GM15510 (cell line): ENCODE measurements around the gene NRSN1.

ENCODE experiments used
- POLR2A ChIP-seq: IDR thresholded peaks from 3 replicates; pipeline ENCODE4 v1.6.1; 2011; ENCODE audit warnings: borderline replicate concordance; ENCODE audit not compliant: insufficient read length; ENCODE audit errors: extremely low read depth

The NRSN1 gene

DNA sequence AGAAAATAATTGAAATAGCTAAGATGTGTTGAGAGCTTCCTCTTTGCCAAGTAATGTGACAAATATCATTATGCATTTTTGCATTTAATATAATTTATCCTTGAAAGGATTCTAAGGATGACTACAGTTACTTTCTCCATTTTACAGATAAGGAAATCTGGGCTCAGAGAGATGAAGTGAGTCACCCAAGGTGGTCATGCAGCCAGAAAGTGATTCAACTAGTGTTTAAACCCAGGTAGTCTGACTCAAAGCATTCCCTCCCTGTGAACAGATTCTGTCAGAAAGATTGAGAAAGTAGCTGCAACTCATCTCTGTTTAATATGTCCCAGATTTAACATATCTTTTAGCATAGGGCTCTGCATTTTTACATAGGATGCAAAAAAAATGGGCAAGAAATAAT lies 28.1 kb downstream of the NRSN1 start:
- TF ChIP-seq POLR2A, result no peak

DNA sequence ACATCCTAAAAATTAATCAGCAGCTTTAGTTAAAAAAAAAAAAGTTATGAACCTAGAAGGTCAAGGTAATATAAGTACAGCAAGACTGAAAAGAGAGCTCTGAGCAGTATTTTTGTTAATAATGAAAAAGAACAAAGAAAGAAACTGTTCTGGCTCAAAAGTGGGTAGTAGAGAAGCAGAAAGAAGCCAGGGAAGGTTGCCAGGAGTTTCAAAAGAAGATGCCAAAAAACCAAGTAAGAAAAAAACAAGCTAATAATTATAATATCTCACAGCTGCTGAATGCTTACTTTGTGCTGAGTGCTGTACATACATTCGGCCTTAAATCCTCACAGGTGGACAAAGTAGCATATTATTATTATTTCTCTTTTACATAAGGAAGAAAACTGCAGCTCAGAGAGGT lies 31.9 kb downstream of the NRSN1 start:
- TF ChIP-seq POLR2A, result no peak

DNA sequence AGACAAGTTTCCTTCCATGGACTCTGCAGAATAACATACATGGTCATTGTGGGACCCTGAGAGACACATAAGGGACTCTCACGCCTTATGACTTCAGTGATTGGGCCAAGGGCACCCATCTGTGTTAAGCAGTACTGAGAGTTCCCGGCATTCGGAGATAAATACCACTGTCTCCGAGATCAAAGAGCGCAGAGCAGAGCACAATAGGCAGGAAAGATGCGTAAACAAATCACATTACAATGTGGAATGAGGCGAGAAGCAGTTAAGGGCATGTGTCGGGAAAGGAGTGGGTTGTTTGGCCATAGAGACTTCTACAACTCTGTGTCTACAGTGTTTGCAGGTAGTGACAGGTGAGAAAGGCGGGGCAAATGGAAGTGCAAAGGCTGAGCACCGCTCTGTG lies 57.6 kb downstream of the NRSN1 start:
- no peak for TF ChIP-seq POLR2A

DNA sequence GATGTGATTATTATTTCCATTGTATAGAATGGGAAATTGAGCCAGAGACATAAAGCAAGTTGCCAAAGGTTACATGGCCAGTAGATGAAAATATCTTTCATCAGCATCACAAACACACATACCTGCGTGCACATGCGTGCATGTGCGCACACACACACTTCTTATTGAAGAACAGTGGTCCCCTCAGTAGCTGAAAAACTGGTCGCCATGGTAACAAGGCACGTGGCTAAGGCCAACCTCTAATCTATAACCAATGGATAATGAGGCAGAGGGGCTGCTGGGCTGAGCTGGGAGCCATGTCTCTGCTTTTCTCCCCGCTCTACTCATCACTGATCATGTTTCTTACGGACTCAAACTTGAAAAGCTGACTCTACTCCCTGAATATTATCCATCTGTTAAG lies 60.3 kb downstream of the NRSN1 start:
- TF ChIP-seq POLR2A, result no peak

DNA sequence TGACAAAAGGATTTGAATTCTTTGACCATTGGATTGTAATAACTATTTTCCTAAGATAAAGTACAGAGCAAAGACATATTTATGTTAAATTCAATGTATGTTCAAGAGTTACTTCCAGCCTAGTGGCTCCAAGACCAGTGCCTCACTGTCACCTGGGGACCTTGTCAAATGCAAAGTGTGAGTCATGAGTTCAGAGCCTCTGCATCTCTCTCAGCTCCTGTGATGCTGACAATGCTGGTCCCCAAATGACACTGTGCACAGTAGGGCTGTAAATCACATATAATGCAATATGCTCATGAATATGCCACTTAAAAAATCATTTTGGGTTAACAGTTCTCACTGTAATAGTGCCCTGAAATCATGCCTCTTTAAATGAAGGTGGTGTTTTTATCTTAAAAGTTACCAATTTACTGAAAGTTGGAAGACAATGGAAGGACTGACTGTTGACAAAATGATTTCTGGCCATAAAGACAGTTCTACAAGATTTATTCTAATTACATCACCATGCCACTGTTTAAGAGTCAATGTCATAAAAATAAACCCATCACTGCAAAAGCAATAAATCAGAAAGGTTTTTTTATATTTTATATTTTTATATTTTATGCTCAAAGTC lies 62.1 kb downstream of the NRSN1 start:
- no peak for TF ChIP-seq POLR2A

DNA sequence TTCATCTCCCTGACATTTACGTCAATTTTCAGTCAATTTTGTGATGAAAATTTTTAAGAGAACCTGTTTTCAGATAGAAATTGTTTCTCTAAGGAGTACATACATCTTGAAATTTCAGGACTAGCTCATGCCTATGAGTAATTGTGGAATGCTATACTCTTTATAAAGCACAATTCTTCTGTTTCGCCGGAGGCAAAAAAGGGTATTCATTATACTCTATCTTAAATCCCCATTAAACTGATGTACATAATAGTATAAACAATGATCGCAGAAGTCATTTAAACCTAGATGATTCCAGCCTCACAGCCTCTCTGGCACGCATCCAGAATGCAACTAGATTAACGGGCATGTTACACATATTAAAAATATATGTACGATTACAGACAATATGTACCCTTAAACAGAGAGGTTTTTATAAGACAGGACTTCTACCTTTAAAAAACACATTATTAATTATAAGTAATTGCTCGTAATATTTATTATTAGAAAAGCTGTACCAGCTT lies 62.6 kb downstream of the NRSN1 start:
- no peak for TF ChIP-seq POLR2A

DNA sequence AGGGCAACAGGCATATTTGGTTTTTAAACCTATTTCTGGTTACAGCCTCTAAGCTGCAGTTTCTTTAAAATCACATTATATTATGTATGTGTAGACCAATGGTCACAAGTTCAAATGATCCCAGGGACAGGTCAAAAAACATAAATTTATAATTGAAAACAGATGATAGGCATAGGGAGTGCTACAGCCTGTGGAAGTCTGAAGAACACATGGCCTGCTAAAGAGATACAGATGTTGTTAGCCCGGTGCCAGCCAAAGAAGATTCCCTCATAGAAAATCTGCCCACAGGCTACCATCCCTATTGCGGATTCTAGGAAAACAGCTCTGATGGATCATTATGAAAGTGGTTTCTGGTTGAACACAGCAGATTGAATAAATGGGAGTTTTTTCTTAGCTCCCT lies 65.3 kb downstream of the NRSN1 start:
- no peak for TF ChIP-seq POLR2A

DNA sequence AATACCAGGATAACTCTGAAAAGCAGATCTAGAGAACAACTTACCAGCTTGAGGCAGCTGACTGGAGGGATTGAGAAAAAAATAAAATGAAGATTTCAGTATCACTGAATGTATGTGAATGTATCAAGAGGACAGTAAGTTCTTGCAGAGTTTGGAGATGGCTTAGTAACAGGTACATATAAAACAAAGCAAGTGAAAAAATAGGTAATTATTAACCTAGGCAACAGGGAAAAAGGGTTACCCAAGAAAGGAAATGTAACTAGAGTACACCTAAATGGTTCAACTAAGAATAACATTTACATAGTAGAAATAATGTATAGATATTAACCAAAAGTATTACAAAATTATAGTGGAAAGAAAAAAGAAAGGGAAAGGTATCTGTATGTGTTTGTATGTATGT lies 67.3 kb downstream of the NRSN1 start:
- TF ChIP-seq POLR2A, result no peak

DNA sequence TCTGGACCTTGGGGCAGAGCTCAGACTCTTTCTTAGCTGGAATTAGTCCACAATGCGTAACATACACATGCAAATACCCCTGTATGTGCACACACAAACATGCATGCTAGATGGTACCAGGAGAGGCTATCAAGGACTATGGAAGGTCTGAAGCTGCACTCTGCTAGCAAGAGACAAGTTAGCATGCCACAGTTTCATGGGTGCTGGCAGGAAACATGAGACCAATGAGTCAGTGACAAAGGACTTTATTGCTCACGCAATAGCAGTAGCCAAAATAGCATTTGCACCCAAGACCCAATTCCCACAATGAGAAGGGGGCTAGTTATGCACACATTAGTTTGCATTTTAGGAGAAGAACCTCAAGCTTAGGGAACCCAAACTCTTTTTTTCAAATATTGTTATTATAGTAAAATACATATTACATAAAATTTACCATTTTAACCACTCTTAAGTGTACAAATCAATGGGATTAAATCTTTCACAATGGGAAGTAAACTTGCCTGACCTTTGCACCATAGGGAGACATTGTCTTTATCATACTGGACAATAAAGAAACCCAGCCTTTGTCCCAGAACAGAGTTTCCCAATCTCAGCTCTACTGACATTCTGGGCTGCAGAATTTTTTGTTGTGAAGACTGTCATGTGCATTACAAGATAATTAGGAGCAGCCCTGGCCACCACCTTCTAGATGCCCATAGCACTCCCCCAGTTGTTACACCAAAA lies 69.1 kb downstream of the NRSN1 start:
- TF ChIP-seq POLR2A, result no peak

DNA sequence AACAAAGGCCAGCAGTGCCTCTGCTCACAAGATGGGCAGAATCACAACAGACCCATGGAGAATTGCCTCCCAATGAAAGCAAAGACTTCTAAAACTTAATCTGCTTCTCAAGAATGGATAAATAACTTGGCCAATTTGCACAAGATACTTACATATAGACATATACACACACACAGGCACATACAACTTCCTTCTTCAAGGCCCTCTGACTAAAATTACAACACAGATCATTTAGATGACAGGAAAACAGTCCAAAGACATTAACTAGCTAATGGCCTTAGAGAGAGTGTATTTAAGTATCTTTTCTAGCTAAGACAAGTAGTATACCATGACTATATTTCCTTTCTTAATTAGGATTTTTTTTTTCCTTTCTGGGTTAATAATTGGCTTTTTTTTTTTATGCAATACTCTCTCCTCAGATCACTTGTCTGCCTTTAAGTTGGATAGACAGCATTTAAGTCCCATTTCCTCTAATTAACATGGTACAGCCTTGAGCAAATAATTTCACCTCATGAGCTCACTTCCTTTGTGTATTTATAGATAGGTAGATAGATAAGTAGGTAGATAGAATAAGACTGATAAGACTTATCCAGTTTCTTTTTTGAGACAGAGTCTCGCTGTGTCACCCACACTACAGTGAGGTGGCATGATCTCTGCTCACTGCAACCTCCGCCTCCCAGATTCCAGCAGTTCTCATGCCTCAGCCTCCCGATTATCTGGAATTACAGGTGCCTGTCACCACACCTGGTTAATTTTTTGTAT lies 70.0 kb downstream of the NRSN1 start:
- TF ChIP-seq POLR2A, result no peak
